ENCODE data around the gene SLC18A2. TPM values are rescaled to one million over a fixed set of nuclear protein-coding genes. Genes with fewer than 3 reads are reported as not detected.

Gene SLC18A2
- total RNA-seq, 1 experiment from 2014 or later = not detected

DNA sequence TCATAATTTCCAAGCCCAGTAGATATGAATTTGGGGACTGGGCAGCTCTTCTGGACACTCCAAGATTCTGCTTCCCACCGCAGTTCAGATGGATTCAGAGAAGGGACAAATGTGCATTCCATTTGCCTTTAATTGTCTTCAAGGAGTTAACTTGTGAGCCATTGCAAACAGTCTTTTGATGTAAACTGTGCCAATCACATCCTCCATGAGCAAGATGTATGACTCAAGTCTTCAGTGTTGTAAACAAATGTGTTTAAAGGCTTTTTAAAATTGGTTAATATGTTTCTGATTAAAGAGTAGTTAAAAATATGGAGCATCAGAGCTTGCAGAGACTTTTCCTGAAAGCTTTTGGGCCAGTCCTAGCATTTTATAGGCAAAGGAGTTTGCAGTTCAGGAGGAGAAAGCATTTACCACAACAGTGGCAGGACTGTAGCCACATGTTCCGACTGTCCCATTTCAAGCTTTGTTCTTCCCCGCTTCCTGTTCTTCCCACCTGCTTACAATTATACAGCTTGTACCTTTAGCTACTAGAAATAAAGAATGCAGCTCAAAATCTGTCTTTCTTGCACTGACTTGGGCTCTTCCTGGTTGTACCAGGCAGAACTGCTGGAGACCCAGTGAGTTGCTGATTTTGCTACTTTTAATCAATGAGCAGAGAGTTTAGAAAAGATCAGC lies 6.2 kb downstream of the SLC18A2 start:
- Mint-ChIP-seq H3K27ac (ENCODE audit: unreplicated experiment) (no peak overlapping the region), H3K27me3 (ENCODE audit: unreplicated experiment) (peaks cover 39% of the 10 kb centered on the region), H3K4me1 (ENCODE audit: low read depth, unreplicated experiment) (no peaks in the 10 kb centered on the region), H3K4me3 (ENCODE audit: low read depth, unreplicated experiment) (no peak overlapping the region), H3K36me3 (ENCODE audit: insufficient read depth, unreplicated experiment) (no peaks in the 10 kb centered on the region), H3K9me3 (ENCODE audit: low read depth, unreplicated experiment) (no peaks in the 10 kb centered on the region)
- BruUV-seq (replicated peaks) = no TSS peak
- TF ChIP-seq, protein P1, sequence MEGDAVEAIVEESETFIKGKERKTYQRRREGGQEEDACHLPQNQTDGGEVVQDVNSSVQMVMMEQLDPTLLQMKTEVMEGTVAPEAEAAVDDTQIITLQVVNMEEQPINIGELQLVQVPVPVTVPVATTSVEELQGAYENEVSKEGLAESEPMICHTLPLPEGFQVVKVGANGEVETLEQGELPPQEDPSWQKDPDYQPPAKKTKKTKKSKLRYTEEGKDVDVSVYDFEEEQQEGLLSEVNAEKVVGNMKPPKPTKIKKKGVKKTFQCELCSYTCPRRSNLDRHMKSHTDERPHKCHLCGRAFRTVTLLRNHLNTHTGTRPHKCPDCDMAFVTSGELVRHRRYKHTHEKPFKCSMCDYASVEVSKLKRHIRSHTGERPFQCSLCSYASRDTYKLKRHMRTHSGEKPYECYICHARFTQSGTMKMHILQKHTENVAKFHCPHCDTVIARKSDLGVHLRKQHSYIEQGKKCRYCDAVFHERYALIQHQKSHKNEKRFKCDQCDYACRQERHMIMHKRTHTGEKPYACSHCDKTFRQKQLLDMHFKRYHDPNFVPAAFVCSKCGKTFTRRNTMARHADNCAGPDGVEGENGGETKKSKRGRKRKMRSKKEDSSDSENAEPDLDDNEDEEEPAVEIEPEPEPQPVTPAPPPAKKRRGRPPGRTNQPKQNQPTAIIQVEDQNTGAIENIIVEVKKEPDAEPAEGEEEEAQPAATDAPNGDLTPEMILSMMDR (IDR thresholded peaks at IDR 0.05; ENCODE audit: unreplicated experiment) = no peak
- intact Hi-C loops (cut with micrococcal nuclease; ENCODE audit: unreplicated experiment) = no loop called here
- CTCF ChIA-PET = no interaction called here
- DNase-seq = no peak

DNA sequence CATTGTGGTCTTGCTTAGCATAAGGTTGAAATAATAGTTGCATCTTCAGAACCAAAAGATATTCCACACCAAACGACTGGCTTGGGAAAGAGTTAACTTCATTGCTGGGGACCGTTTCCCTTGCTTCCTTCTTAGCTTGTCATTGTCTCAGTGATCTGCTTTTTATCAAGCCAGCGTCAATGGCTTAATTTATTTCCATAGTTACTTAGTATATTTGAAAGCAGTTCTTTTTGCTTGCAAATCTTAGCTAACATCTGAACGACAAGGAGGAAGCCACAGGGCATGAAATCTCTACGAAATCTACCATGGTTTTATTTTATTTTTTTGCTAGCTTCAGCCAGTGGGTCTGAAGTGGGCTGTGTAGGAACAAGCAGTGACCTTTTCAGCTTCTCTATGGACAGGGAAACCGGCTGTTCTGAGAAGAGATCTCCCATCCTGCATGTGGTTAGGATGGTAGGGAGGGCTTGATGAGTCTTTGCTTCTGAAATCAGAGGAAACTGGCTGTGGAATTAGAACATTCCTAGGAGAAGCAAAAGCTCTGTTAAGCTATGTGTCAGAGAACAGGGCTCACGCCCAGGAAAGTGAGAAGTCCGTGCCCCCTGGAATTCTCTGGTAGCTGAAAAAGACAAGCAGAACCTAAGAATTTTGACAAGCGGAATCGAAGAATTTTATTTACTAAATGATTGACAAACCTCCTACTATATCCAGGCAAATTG lies 8.0 kb downstream of the SLC18A2 start:
- Mint-ChIP-seq H3K36me3 (ENCODE audit: insufficient read depth, unreplicated experiment) (no peaks in the 10 kb centered on the region), H3K27ac (ENCODE audit: unreplicated experiment) (no peak overlapping the region), H3K4me3 (ENCODE audit: low read depth, unreplicated experiment) (no peak overlapping the region), H3K9me3 (ENCODE audit: low read depth, unreplicated experiment) (no peaks in the 10 kb centered on the region), H3K27me3 (ENCODE audit: unreplicated experiment) (peaks cover 49% of the 10 kb centered on the region), H3K4me1 (ENCODE audit: low read depth, unreplicated experiment) (no peaks in the 10 kb centered on the region)
- no TSS peak for BruUV-seq (replicated peaks)
- intact Hi-C loops (cut with micrococcal nuclease; ENCODE audit: unreplicated experiment) = no loop called here
- no peak for DNase-seq
- CTCF ChIA-PET = no interaction called here
- TF ChIP-seq, protein P1 (IDR thresholded peaks at IDR 0.05; ENCODE audit: unreplicated experiment) = no peak

DNA sequence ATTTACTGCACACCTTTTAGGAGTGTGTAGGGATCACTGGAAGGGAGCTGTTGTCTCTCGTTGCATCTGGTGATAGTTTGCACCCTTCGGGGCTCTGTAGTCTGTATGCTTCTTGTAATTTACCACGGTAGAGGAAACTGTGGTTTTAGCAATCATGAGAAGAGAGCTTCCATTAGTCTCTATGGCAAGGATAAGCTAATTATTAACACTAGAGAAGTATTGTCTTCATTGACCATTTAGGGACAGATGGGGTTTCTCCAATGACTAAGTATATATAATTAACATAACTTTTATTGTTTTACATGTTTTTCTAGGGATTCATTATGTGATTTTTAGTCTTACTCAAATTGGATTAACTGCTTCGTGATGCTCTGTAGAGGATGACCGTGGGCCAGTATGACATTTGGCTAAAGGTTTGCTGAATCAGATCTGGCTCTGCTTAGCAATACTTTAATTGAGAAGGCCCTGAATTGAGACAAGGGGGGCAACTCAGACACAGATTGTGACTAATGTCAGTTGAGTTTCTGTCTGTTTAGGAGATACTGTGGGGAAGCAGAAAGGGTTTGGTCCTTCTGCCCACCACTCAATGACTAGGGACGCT lies 8.7 kb downstream of the SLC18A2 start:
- TF ChIP-seq, protein P1 (IDR thresholded peaks at IDR 0.05; ENCODE audit: unreplicated experiment) = no peak
- DNase-seq = no peak
- H3K27me3 Mint-ChIP-seq (ENCODE audit: unreplicated experiment) = peaks cover 49% of the 10 kb centered on the region
- CTCF ChIA-PET = no interaction called here
- no peak overlapping the region for H3K4me3 Mint-ChIP-seq (ENCODE audit: low read depth, unreplicated experiment)
- no TSS peak for BruUV-seq (replicated peaks)
- H3K9me3 Mint-ChIP-seq (ENCODE audit: low read depth, unreplicated experiment) = no peaks in the 10 kb centered on the region
- H3K27ac Mint-ChIP-seq (ENCODE audit: unreplicated experiment) = no peak overlapping the region
- no peaks in the 10 kb centered on the region for H3K36me3 Mint-ChIP-seq (ENCODE audit: insufficient read depth, unreplicated experiment)
- H3K4me1 Mint-ChIP-seq (ENCODE audit: low read depth, unreplicated experiment) = no peaks in the 10 kb centered on the region
- intact Hi-C loops (cut with micrococcal nuclease; ENCODE audit: unreplicated experiment) = no loop called here

DNA sequence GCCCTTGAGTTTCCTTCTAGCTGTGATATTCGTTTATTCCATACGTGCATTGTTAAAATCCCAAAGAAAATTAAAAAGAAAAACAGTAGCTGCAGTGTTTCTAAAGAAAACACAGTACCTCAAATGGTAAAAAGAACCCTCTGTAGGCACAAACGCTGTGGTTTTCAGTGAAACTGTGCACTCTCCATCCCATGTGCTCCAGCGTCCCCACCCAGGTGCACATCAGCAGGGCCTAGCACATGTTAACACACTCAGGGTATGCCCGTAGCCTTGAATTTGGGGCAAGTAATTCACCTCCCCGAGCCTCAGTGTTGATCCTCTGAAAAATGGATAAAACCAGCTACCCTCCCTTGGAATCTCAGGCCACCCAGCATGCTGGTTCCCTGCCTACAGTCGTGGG lies 9.5 kb downstream of the SLC18A2 start:
- intact Hi-C loops (cut with micrococcal nuclease; ENCODE audit: unreplicated experiment) = no loop called here
- Mint-ChIP-seq H3K9me3 (ENCODE audit: low read depth, unreplicated experiment) (no peaks in the 10 kb centered on the region), H3K27ac (ENCODE audit: unreplicated experiment) (no peak overlapping the region), H3K4me3 (ENCODE audit: low read depth, unreplicated experiment) (no peak overlapping the region), H3K27me3 (ENCODE audit: unreplicated experiment) (peaks cover 49% of the 10 kb centered on the region), H3K36me3 (ENCODE audit: insufficient read depth, unreplicated experiment) (no peaks in the 10 kb centered on the region), H3K4me1 (ENCODE audit: low read depth, unreplicated experiment) (no peaks in the 10 kb centered on the region)
- CTCF ChIA-PET = no interaction called here
- TF ChIP-seq, protein P1 (IDR thresholded peaks at IDR 0.05; ENCODE audit: unreplicated experiment) = no peak
- DNase-seq = no peak
- BruUV-seq (replicated peaks) = no TSS peak

Measured in Calu3 (cell line).